ENCODE results near the gene DCST2.

Gene DCST2

DNA sequence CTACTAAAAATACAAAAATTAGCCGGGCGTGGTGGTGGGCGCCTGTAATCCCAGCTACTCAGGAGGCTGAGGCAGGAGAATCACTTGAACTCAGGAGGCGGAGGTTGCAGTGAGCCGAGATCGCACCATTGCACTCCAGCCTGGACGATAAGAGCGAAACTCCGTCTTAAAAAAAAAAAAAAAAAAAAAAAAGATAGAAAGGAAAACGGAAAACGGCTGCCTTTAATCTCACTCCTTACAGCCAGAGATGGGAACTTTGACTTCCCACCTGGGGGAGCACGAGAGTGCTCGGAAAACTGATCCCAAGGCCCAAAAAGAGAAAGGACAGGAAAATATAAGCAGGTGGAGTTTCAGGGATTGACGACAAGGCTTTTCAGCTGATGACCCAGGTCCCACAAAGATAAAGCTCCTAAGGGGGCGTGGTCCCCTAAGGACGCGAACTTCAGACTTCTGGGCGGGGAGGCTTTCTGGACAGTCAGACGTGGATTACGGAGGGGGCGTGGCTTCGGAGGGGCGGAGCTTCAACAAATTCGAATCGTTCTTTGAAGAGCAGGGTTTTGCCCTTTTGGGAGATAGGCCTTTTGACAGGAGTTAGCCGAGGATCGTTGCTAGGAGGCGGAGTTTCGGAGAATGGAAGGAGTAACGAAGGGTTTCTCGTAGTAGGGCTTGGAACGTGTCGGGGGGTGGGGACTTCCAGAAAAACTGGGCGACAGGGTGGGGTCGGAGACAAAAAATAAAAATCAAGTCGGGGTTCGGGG lies 60.1 kb downstream of the DCST2 start:
- peak; percentile 97 for DNase-seq

DNA sequence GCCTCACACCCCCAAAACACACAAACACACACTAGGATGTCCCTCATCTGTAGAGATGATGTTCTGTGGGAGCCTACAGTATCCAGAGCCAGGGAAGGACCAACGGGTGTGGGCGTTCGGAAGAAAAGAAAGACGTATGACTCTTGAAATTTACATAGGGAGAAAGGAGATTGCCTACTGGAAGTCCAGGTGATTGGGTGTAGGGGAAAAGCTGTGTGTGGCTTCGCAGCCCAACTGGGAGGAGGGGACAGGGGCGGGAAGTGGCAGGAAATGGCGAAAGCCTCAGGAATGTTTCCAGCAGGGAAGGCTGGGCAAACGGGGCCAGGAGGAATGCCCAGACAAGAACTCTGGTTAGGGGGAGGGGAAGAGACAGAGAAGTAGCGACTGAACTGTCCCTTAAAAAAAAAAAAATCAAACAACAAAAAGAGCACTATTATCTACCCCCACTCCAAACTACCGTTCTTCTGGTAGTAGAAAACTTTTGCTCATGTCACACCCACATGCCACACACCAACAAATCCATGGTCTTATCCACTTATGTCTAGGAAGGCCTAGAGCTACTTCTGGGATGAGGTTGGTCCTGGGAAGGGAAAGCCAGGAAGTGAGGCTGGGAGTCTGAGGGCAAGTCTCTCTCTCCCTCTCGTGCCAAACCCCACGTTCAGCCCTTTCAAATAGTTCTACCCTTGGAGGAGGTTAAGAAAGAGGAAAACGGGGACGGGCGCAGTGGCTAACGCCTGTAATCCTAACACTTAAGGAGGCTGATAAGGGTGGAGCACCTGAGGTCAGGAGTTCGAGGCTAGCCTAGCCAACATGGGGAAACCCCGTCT lies 60.9 kb downstream of the DCST2 start:
- DNase-seq = peak; percentile 75

DNA sequence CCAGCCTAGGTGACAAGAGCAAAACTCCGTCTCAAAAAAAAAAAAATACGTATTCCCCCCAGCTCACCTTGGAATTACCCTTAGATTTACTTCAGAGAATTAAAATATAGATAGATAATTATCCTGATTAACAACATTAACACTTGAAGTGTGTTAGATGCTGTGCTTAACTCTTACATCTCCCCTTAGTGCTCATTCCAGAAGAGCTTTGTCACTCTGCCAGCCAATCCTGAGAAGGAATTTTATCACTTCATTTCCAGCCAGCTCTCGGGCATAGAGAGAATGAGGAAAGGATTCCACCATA lies 61.4 kb downstream of the DCST2 start:
- DNase-seq = no peak

DNA sequence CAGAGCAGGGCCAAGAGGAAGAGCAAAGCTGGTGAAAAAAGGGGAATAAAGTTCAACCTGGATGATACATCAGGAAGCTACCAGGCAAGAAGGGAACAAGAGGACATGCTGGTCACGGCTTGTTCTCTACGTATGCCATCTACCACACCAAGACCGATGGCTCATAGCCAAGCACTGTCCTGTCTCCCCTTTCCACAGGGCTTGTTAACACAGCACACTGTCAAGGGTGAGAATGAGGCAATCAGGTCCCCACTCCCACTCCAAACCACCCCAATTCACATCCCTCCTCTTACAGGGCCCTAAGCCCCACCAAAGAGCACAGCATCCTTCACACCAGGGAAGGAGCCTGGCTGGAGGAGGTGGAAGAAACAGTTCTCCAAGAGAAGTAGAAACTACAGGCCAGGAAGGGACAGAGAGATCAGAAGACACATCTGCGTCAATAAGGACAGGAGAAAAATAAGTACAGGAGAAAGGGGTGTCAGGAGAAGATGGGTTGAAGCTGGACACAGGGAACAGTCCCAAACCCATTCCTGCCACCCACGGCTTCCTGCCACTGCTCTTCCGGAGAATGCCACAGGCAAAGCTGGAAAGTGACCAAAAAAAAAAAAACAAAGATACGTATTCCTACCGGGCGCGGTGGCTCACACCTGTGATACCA lies 62.1 kb downstream of the DCST2 start:
- no peak for DNase-seq

DNA sequence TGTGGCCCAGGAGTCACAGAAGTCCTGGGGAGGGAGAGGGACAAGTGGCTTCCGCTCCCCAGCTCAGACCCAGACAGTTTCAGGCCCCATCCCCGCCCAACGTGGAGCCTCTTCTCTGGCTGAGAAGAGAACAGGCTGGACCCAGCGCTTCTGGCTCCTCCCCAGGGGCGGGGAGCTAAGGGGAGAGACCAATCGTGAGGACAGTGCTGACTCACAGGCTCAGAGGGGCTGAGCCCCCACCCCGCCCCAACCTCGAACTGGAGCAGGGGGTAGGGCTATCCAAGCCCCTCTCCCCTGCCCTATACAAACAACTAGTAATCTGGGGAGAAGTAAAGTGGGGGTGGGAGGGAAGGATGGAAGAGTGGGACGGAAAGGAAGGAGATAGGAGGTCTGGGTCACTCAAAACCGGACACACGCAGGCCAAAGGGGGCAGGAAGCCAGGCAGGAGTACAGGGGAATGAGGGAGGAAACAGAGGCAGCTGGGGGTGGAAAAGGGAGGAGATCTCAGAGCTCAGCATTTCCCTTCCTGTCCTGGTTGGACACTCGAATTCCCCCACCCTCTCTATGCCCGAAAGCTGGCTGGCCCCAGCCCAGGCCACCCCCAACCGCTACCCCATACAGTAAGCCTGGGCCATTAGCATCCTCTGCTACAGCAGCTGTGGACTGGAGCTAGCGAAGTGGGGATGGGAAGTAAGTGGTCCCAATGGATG lies 62.8 kb downstream of the DCST2 start, which contains the start of gene SHC1:
TSS of gene SHC1 (minus strand) at position 117 of the 710 bp plus-strand sequence. CDS start 221 bp downstream, outside the sequence.
- peak; percentile 78 for DNase-seq

DNA sequence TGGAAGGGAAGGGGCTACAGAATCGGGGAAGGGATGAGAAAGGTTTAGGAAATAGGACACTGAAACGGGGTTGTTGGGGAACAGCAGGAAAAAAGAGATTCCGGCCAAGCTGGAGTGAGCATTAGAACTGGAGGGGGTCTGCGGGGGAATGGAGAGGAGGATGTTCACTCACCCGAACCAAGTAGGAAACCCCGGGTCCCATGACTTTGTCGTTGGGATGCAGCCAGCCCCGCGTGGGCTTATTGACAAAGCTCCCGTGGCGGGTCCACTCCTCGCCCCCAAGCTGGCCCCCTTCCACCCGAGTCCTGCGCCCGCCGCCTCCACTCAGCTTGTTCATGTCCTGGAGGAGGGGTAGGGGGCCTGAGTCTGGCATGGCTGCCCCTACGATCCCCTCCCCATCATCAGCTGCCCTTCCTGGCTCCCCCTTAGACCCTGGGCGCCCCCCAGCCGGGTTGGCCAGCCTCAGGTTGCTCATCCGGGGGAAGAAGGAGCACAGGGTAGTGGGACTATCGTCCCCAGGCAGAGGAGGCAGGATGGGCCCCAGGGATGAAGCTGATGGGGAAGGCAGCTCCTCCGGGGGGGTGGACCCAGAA lies 63.6 kb downstream of the DCST2 start:
- no peak for DNase-seq

DNA sequence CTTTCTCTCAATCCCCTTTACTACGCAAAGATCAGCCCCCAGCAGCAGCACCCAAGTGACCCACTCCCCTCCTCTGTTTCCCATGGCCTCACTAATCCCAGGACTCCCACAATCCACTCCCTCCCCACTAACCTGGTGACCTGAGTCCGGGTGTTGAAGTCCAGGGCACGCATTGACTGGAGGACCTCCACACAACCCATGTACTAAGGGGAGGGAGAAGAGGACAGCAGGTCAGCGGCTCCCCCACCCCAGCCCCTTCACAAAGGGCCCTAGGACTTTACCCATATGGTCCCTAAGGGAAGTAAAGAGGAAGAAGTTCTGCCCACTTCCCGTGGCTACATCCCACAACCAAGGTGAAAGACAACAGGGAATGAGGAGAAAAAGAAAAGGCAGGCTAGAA lies 64.3 kb downstream of the DCST2 start:
- no peak for DNase-seq

DNA sequence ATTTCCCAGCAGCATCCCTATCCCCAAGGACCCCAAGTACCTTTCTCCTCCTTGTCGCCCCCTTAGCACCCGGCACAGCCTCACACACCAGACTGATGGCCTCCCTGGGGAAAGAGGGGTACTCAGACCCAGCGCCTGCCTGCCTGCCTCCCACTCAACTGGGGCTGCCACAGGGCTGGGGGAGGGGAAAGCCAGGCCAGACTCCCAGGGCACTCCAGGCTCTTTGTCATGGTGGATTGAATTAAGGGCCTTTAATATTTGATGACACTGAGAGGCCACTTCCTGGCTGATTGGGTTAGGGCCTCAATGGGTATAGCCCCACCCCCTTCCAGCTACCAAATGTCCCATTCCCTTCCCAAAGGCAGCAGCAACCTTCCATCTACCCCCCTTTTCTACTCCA lies 64.8 kb downstream of the DCST2 start:
- DNase-seq = peak; percentile 80

All from NCI-H510A treated with DMSO at 0.1 percent for 48 hours (cell line).